HG03378 (cell line): ENCODE data around the gene LCAT.
A peak's percentile ranks its signal among the peaks of the same experiment; 100 is the strongest.

Experiments
- ATAC-seq: cut with Tn5 transposase; IDR thresholded peaks from one replicate; pipeline ENCODE4 v1.9.1; 2021; ENCODE audit warnings: mild to moderate bottlenecking, moderate library complexity; ENCODE audit not compliant: unreplicated experiment

LCAT gene

DNA sequence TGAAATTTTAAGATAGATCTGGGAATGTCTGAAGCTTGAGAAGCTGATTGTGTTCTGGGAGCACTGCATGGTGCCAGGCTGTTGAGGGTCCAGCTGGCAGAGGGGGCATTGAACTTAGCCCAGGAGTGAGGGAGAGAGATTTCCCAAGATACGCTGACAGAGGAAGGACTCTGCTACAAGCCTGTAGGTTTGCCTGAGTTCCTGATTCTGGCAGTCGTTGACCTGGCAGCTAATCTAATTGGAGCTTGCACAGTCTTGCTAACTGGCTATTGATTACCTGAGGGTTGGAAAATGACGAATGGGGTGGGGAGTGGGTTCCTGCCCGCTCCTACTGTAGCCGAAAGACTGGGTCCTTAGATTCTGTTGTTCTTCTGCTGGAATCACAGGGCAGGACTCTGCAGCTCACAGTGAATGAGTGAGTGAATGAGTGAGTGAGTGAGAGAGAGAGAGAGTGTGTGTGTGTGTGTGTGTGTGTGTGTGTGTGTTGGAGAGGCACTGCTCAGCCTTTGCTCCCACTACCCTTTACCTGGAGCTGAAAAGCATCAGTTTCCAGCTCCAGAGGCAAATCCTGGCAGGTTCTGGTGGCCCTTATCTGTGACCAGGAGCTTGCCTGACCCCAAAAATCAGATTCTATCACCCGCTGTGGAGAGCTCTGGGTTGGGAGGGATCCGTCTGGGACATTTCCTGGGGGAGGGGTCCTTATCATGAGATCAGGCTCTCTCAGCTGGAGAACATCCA is 29.0 kb downstream of the LCAT start:
- no peak for ATAC-seq

DNA sequence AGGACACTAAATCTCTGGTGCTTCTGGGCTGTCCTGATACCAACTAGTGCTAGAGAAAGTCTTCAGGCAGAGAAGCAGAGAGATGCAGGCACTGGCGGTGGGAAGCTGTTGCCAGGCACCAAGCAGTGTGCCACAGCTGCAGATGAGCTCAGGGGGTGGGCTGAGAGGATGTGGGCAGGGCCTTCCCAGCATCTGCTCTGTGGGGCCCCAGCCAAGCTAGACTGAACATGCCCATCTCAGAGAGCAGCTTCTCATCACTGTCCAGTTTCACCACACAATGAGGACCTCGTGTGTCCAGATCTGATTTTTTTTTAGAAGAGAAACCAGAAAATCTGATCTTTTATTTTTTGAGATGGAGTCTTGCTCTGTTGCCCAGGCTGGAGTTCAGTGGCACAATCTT is 33.8 kb downstream of the LCAT start:
- ATAC-seq: no peak

DNA sequence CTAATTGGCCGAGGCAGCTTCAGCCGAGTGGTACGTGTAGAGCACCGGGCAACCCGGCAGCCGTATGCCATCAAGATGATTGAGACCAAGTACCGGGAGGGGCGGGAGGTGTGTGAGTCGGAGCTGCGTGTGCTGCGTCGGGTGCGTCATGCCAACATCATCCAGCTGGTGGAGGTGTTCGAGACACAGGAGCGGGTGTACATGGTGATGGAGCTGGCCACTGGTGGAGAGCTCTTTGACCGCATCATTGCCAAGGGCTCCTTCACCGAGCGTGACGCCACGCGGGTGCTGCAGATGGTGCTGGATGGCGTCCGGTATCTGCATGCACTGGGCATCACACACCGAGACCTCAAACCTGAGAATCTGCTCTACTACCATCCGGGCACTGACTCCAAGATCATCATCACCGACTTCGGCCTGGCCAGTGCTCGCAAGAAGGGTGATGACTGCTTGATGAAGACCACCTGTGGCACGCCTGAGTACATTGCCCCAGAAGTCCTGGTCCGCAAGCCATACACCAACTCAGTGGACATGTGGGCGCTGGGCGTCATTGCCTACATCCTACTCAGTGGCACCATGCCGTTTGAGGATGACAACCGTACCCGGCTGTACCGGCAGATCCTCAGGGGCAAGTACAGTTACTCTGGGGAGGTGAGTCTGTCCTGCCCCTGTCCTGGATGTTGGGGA is 34.7 kb downstream of the LCAT start:
- ATAC-seq: no peak

DNA sequence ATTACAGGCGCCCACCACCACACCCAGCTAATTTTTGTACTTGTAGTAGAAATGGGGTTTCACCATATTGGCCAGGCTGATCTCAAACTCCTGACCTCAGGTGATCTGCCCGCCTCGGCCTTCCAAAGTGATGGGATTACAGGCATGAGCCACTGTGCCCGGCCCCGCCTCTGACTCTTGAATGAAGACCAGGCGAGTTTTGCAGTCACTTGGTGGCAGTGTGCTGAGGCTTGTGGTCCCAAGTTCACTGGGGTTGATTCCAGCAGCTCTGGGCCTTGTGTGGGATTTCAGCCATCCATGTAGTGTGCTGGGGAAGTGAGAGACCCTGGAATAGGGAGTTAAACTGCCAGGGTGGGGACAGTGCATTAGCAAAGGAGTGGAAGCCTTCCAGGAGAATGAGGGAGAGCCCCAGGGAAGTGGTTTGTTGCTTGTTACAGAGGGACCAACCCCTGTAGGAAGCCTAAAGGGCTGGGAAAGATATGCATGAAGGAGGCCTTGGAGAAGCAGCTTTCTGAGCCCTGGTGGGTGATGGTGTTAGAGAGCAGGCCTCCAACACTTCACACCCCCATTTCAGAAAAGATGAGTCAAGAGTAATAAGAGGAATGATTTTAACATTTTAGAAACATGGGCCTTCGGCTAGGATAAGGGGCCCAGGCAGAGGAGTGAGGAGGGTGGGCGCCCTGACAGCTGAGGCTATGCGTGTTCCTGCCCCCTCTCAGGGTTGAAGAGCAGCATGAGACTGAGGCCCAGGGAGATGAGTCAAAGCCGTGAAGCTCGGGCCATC is 36.3 kb downstream of the LCAT start:
- ATAC-seq: no peak

DNA sequence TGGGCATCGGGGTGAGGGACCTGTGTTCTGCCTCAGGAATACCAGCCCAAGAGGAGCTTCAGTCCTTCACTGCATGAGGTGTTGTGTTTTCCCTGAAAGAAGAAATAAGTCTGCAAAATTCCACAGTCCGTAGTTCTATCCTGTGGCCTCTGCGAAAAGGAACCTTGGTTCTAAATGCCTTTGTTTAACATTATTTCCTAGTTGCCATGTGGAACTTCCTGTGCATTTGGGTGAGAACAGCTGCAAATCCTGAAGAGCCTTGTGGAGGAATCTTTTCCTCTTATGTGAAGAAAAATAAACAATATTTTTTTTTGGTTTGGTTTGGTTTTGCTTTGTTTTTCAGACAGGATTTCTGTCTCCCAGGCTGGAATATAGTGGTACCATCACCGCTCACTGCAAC is 41.1 kb downstream of the LCAT start:
- ATAC-seq: no peak

DNA sequence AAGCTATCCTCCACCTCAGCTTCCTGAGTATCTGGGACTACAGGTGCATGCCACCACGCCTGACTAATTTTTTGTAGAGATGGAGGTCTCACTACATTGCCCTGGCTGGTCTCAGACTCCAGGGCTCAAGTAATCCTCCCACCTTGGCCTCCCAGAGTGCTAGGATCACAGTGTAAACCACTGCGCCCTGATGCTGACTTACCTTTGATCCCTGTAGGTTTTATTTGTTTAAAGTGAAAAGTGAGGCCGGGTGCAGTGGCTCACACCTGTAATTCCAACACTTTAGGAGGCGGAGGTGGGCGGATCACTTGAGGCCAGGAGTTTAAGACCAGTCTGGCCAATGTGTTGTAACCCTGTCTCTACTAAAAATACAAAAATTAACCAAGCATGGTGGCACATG is 42.2 kb downstream of the LCAT start:
- ATAC-seq: no peak

DNA sequence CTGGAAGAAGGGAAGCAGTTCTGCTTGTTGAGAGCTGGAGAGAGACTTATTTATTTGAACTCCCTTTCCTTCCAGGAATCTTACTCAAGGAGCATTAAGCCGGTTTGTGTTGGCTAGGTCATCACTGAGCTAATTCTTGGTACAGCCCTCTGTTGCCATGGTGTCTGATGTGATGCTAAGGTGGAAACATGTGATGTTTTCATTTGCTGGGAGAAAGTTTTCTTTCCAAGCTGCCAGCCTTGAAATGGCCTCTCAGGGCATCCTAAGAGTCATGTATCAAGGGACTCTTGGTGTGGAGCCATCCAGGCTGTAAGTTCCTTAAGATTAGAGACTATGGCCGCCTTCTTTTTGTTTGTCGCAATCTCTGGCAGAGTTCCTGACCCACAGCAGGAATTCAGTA is 46.7 kb downstream of the LCAT start:
- ATAC-seq: no peak

DNA sequence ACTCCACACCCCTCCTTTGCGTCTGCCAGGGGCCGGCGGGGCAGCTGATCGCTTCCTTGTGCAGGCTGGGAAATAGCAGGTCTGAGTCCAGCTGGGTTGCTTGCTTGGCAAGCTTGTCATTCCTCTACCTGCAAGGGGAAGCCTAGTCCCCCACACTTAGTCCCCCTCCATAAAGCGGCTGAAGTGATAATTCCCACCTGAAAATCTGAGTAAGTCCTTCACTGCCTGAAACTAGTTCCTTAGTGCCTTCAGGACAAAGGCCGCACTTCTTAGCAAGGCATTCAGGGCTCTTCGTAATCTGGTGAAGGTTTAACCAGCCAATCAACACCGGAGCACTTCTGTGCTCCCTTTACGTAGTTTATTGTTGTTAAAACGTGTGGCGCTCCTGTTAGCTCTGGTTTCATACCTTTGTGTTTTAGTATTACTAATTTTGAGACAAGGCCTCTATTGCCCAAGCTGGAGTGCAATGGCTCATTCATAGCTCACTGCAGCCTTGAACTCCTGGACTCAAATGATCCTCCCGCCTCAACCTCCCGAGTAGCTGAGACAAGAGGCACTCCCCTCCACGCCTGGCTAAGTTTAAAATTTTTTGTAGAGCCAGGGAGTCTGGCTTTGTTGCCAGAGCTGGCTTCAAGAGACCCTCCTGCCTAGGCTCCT is 50.0 kb downstream of the LCAT start:
- peak; percentile 8 for ATAC-seq

DNA sequence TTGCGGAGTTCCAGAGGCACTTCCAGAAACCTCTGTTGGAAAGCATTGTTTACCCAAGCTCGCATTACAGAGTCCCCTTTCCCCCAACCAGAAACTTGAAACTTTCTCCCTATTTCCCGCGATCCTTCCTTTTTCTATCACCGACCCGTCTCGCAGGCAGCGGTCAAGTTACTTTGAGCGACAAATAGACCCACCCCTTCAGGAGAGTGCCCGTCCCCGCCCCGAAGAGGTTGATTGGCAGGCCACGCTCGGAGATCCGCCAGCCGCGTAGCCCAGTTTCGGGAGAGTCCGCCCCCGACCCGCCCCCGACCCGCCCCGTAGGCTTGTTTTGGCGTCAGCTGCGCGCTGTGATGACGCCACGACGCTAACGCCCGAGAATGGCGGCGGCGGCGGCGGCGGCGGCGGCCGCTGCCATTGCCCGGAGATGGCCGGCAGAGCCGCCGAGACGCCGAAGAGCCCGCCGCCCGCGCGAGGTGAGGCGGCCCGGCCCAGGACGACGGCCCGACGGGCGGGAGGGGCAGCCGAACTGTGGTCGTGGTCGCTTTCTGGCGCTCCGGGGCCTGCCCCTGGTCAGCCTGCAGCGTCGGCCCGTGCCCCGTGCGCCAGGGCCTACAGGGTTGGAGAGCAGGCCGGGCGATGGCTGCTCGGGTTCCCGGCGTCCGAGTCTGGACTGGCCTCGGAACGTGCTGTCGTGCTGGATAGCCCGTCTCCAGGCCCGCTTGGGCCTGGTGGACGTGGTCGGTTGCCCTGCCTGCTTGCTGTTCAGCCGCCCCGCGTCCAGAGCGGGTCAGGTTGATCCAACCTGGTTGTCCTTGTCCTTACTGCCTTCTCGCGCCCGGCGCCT is 50.8 kb downstream of the LCAT start, which contains the start of gene PSKH1:
TSS of gene PSKH1 (plus strand) at position 356 of the 844 bp plus-strand sequence. CDS start 15,496 bp downstream, outside the sequence.
- ATAC-seq: peak; percentile 82

DNA sequence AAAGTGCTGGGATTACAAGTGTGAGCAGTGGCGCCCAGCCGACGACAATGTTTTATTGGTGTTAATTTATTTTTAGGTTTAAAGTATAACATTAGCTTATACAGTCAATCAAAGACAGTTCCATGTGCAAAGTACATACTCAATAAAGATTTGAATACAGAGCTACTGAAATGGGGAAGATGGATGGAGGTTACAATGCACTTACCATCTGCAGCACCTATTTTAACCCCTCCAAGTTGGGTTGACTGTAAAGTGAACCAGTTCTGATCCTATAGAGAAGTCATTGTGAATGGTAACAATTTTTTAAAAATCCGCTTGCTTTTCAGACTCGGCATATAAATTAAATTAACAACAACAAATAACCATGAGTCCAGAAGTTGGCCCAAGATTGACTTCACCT is 51.5 kb downstream of the LCAT start:
- ATAC-seq: no peak
